HG02970 (cell line): ENCODE results near the gene ANKRD17.
A peak's percentile ranks its signal among the peaks of the same experiment; 100 is the strongest.

Experiments
- ATAC-seq: cut with Tn5 transposase; IDR thresholded peaks from one replicate; pipeline ENCODE4 v1.9.1; 2021; ENCODE audit warnings: mild to moderate bottlenecking, moderate library complexity, moderate number of reproducible peaks; ENCODE audit not compliant: unreplicated experiment, low FRiP score

Gene ANKRD17

GRCh38 chr4:73139245-73139644, 119.4 kb downstream of the ANKRD17 start:
- no peak for ATAC-seq

DNA sequence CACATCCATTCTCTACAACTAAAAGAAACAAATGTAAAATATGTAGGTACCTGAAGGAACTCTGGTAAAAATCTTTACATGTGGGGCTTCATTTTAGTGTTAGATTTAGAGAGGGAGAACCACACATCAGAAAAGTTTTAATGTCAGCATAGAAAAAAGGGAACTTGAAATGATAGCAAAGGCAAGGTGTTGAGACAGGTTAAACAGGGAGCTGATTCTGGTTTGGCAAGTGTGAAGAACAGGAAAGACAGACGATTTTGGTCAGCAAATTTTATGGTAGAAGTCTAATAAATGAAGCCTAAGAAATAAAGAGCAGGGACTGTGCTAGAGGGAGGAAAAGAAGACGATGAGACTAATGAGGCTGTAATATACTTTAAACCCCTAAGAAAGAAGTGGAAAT, 121.5 kb downstream of the ANKRD17 start:
- ATAC-seq = no peak

DNA sequence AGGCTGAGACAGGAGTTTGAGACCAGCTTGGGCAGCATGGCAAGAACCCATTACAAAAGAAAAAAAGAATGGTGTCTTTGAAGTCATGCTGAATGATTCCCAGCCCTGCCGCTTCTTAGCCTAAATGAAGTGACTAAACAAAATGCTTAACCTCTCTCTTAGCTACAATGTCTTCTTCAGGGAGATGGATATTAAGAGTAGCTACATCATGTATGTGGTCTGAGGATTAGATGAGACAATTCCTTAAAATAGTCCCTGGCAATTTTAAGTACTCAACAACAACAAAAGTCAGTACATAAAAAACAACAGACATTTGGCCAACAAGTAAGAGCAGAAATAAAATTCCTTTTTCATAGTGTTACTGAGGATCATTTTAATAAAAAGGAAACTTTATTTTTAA, 124.8 kb downstream of the ANKRD17 start:
- ATAC-seq = no peak

GRCh38 chr4:73131281-73131680, 127.3 kb downstream of the ANKRD17 start:
- ATAC-seq = no peak

- ATAC-seq = no peak
These were observed 129.3 kb downstream of the ANKRD17 start for GRCh38 chr4:73129319-73129718.

- ATAC-seq = no peak
These were observed 130.7 kb downstream of the ANKRD17 start for GRCh38 chr4:73127839-73128453.

DNA sequence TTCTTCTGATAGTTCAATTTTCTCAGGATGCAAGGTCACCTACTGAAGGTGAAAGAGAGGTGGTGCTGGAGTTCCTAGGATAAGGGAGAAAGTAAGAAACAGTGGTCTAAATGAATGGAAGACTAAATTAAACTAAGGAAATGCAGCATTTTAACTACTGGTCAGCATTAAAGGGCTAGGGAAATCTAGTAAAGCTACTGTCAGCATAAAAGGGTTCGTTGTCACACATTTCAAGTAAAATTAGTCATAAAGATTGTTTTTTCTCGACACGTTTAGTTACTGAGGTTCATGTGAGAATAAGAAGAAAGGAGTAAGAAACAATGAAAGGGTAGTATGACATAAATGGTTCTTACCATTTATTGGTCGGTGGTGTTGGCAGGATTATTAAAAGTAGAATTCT, 149.1 kb downstream of the ANKRD17 start:
- no peak for ATAC-seq

DNA sequence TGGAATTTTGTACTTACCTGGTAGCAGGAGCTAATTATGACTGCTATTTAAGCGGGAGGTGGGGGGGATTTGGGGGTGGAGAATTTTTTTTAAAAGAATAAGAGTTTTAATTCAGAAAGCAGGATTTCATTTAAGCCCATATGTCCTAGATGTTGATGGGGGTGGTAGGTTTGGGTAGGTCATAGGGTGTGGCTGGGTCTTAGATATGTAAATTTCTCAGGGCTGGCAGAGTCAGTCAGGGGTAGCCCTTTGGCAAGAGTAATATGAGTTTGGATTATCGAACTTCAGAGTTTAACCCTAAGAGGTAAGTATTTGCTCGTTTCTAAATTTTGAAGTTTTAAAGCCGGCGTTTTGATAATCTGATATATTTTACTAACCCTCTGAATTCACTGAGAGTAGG, 153.9 kb downstream of the ANKRD17 start:
- no peak for ATAC-seq

DNA sequence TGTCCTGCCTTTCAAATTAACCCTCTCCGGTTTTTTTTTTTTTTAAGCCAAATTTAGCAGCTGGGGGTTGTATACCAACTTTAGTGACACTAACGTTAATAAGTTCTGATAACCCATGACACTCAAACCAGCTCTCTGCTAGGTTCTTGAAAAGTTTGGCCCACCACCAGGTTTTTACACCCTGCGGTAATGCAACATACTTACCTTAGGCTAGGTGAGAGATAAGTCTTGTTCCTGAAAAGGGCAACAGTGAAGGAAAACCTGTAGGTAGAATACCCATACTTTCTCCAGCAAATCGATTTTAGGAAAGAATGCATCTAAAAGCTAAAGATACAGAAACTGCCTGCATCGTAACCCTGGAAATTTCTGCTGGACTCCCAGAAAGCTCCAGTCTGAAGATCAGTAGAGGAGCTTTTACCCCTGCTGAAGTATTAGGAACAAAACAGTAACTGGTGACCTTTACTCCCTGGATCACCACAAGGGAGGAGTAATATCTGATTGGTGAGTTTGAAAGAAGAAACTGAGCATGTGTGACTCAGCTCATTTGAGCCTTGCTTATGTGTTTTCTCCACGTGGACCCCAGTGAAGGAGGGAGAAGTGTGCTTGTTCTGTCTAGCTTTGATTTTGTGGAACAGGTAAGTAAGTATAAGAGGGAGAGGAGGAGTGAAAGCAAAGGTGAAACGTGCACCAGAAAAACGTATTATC, 154.6 kb downstream of the ANKRD17 start:
- ATAC-seq = no peak

DNA sequence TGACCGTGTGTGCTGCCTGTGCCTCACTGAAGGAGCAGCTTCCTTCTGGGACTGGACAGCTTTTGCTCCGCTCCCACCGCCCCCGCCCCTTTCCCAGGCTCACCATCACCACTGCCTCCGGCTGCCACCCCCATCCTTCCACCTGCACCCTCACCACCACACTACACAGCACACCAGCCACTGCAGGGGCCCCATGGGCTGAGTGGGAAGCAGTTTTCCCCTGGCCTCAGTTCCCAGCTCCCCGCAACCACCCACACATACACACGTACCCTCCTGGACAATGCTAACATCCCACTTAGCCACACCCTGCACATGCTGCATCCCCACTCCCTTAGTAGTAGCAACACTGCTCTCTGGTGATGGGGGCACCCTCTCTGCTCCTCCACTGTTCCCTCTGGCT, 159.5 kb downstream of the ANKRD17 start:
- no peak for ATAC-seq

GRCh38 chr4:73098713-73099112, 159.9 kb downstream of the ANKRD17 start:
- ATAC-seq = no peak

DNA sequence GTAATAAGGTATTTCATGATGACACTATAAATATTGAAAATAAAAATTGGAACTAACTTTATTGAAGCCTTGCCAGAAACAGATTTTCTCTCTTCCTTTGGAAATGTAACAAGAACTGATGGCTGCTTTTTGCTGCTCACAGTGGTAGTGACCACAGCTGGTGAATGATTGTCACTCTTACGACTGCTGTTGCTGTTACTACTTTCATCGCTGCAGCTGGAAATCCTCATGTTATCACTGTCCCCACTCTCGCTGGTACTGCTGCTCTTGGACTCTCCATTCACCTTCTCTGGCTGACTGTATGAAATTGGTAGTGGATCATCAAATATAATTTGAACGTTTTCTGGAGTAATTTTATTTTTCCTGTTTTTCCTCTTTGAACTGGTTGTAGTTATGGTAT, 160.6 kb downstream of the ANKRD17 start:
- ATAC-seq = no peak

- no peak for ATAC-seq
These were observed 165.7 kb downstream of the ANKRD17 start for GRCh38 chr4:73092868-73093267.

- ATAC-seq = no peak
These were observed 167.9 kb downstream of the ANKRD17 start for GRCh38 chr4:73090738-73091137.

- ATAC-seq = no peak
These were observed 170.7 kb downstream of the ANKRD17 start for GRCh38 chr4:73087871-73088270.

GRCh38 chr4:73086095-73086868, 172.3 kb downstream of the ANKRD17 start:
- no peak for ATAC-seq

DNA sequence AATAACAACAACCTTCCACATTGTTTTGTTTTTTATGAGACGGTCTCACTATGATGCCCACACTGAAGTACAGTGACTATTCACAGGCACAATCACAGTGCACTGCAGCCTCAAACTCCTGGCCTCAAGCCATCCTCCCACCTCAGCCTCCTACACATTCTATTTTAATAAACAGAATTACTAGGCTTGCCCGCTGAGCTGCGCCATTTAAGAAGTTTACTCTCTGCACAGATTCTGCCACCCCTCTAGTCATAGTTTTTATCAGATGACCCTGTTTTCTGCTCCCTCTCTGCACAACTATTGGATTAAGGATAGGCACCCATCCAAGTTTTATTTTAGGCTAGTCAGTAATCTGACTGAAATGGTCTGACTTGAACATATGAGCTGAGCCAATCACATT, 177.8 kb downstream of the ANKRD17 start:
- ATAC-seq = no peak

DNA sequence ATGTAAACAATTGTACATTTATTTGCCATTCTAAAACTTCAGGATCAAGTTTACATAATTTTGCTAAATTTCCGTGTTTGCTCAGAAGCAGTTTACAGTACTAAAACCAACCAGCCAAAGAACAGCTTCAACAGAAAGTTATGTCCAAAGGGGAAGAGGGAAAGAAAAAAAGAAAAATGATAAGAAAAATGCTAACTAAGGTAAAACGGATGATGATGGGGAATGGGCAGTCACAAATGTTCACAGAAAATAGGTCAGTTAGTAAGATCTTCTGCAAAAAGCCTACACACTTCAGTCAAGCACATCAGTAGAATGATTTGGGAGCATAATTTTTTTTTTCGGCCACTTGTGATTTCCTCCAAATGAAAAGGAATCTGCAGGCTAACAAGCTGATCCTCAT, 182.8 kb downstream of the ANKRD17 start:
- no peak for ATAC-seq

GRCh38 chr4:73070074-73070390, 188.6 kb downstream of the ANKRD17 start:
- ATAC-seq = peak; percentile 7

DNA sequence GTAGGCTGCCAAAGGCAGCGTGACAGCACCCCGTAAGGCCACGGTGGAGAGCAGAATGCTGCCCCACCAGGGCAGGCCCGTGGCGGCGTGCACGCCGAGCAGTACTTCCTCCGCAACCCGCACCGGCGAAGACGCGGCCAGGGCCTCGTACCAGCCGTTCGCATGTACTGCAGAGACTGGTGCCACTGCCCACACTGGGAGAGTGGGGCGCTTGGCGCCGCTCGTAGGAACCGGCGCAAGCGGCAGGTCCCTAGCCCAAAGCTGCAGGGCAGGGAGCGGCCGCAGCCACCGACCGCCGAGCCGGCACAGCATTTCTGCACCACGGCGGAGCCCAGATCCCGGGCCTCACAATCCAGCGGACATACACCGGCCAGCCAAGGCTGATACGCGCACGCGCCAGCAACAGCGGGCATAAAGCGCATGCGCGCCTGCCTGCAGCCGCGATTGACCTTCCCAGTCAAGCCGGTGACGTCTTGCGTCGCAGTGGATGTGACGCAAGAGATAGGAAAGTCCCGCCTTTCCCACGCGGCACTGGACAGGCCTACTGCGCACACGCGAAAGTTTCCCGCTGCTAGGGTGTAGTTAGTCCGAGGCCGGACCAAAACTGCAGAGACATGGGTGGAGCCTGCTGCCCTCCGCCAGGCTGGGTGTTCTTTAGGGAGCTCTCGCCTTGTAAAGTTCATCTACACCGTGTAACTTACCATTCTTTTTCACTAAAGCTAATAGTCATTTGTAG, 189.1 kb downstream of the ANKRD17 start, which contains the start of gene COX18:
Gene COX18 (minus strand): TSS at position 379 of the 736 bp plus-strand sequence. CDS start 67 bp downstream, at position 312.
- peak; percentile 86 for ATAC-seq
